Panc1 (cell line): ENCODE results near the gene LTBP2. TPM values are rescaled to one million over a fixed set of nuclear protein-coding genes. Genes with fewer than 3 reads are reported as not detected.

Experiments used
- ATAC-seq: fragments of 200-7000 bp; cut with Tn5 transposase; 2 replicates; pipeline ENCODE4 v1.9.1; 2020; ENCODE audit warnings: mild to moderate bottlenecking, moderate library complexity
- BruUV-seq: library from RNA; stranded (reverse); fragments of 400-500 nt; replicated peaks from 2 replicates; lab custom pipeline; 2021; lab: Mats Ljungman, UMichigan
- CTCF ChIA-PET: fragments of 300-600 bp; sonication (Branson Sonifier 250); formaldehyde crosslinking; loops from one replicate; lab custom pipeline; 2022; ENCODE audit warnings: antibody characterized with exemption; lab: Charles Lee
- POLR2A ChIA-PET: fragments of 300-600 bp; sonication (Branson Sonifier 250); formaldehyde crosslinking; loops from one replicate; lab custom pipeline; 2022; ENCODE audit warnings: antibody characterized with exemption; lab: Charles Lee
- DNase-seq: peaks from one replicate; pipeline ENCODE4 v3.0.0-alpha.2; 2010; ENCODE audit warnings: low read depth, low spot score
- H3K27ac ChIP-seq: 2 replicates; pipeline ENCODE4 v1.5.1; 2011; ENCODE audit warnings: mild to moderate bottlenecking, low read length, inconsistent platforms
- H3K27me3 ChIP-seq: fragments of 200-500 bp; sonication (Bioruptor generic); 2 replicates; pipeline ENCODE4 v1.6.0; 2014; ENCODE audit warnings: low read length, inconsistent platforms; ENCODE audit not compliant: control insufficient read depth, insufficient read depth
- H3K36me3 ChIP-seq: fragments of 200-500 bp; sonication (Bioruptor generic); 2 replicates; pipeline ENCODE4 v1.5.1; 2014; ENCODE audit warnings: inconsistent platforms, mild to moderate bottlenecking, low read length, moderate library complexity; ENCODE audit not compliant: control insufficient read depth, insufficient read depth
- H3K4me1 ChIP-seq: 2 replicates; pipeline ENCODE4 v1.5.1; 2011; ENCODE audit warnings: inconsistent platforms, mild to moderate bottlenecking, low read length, moderate library complexity; ENCODE audit not compliant: control insufficient read depth, insufficient read depth
- H3K4me3 ChIP-seq, 2 experiments: 2 replicates each; pipeline ENCODE4 v1.5.1; 2011 to 2012; ENCODE audit warnings: low read depth in 2 of 2, low read length in 2 of 2, mild to moderate bottlenecking in 2 of 2, inconsistent platforms in 1 of 2, moderate library complexity in 1 of 2
- H3K9me3 ChIP-seq: fragments of 200-500 bp; sonication (Bioruptor generic); 2 replicates; pipeline ENCODE4 v1.5.1; 2014; ENCODE audit warnings: low read depth, mild to moderate bottlenecking, inconsistent platforms, low read length, moderate library complexity; ENCODE audit not compliant: control insufficient read depth, insufficient read depth
- CTCF ChIP-seq: fragments of 450-650 bp; IDR thresholded peaks from 2 replicates; pipeline ENCODE4 v1.5.1; 2017; ENCODE audit warnings: mild to moderate bottlenecking
- POLR2AphosphoS5 ChIP-seq: IDR thresholded peaks from 2 replicates; pipeline ENCODE4 v1.6.1; 2012; ENCODE audit warnings: mild to moderate bottlenecking, low read depth, low read length, moderate library complexity
- REST ChIP-seq, 2 experiments: IDR thresholded peaks; 2 replicates each; pipeline ENCODE4 v1.6.1; 2011 to 2012; ENCODE audit warnings: low read depth in 2 of 2, control low read depth in 1 of 2, low read length in 1 of 2, mild to moderate bottlenecking in 1 of 2, moderate library complexity in 1 of 2; ENCODE audit not compliant: insufficient read depth in 1 of 2
- SIN3A ChIP-seq: IDR thresholded peaks from 2 replicates; pipeline ENCODE4 v1.6.1; 2012; ENCODE audit warnings: low read depth, mild to moderate bottlenecking, low read length, moderate library complexity, borderline replicate concordance; ENCODE audit not compliant: insufficient read depth
- TCF7L2 ChIP-seq: IDR thresholded peaks from 2 replicates; pipeline ENCODE4 v1.6.1; 2011; ENCODE audit warnings: mild to moderate bottlenecking, low read depth, low read length, inconsistent platforms
- in situ Hi-C: cut with HindIII; loops from 2 replicates; pipeline ENCODE4 v1.10.0; 2016; ENCODE audit warnings: low sequenced_read_pairs, low pct_unique_long_range_greater_than_20kb
- intact Hi-C: fragments of 100-400 bp; cut with micrococcal nuclease; formaldehyde crosslinking; loops from one replicate; pipeline ENCODE4 v1.10.0; 2022; ENCODE audit not compliant: unreplicated experiment
- total RNA-seq: library from RNA; stranded (reverse); gene quantifications from one replicate; pipeline ENCODE4 v1.2.1, GENCODE V29; 2021; ENCODE audit not compliant: unreplicated experiment

LTBP2 gene
- total RNA-seq, 1 experiment from 2014 or later: 69.8 TPM

GRCh38 chr14:74577247-74577947 is 34.6 kb downstream of the LTBP2 start:
- H3K4me3 ChIP-seq: no peak overlapping the region
- H3K27me3 ChIP-seq: no peaks in the 10 kb centered on the region
- intact Hi-C loops: no loop called here
- ChIA-PET CTCF (interaction anchor here (0.7 kb wide), 2 partner anchors 9 kb away, joined by 8 to 13 read pairs; no protein-coding TSS in a partner anchor), POLR2A (interaction anchor here (0.7 kb wide), 1 partner anchor 502 kb away, joined by 14 read pairs; no protein-coding TSS in a partner anchor)
- H3K27ac ChIP-seq: no peak overlapping the region
- ATAC-seq (no peak), DNase-seq (no peak)
- BruUV-seq: no TSS peak
- H3K9me3 ChIP-seq: no peaks in the 10 kb centered on the region
- H3K4me1 ChIP-seq: peaks cover 19% of the 10 kb centered on the region
- H3K36me3 ChIP-seq: no peaks in the 10 kb centered on the region
- in situ Hi-C loops: no loop called here
- TF ChIP-seq TCF7L2 (no peak), SIN3A (no peak), REST (IDR thresholded peaks at IDR 0.05; ENCODE audit: insufficient read depth in 1 of 2, low read depth in 2 of 2, low read length in 1 of 2) (no peak), POLR2AphosphoS5 (no peak), CTCF (no peak)

- Histone ChIP-seq H3K4me1 (peaks cover 25% of the 10 kb centered on the region), H3K4me3 (no peak overlapping the region), H3K27me3 (no peaks in the 10 kb centered on the region), H3K27ac (no peak overlapping the region), H3K9me3 (no peaks in the 10 kb centered on the region), H3K36me3 (no peaks in the 10 kb centered on the region)
- no TSS peak for BruUV-seq
- ChIA-PET POLR2A (no interaction called here), CTCF (no interaction called here)
- DNase-seq: no peak
- in situ Hi-C loops: no loop called here
- no peak for TF ChIP-seq SIN3A
- no peak for TF ChIP-seq REST (IDR thresholded peaks at IDR 0.05; ENCODE audit: insufficient read depth in 1 of 2, low read depth in 2 of 2, low read length in 1 of 2)
- TF ChIP-seq TCF7L2: no peak
- TF ChIP-seq POLR2AphosphoS5: no peak
- no peak for TF ChIP-seq CTCF
- intact Hi-C loops: no loop called here
- ATAC-seq: no peak
These were observed 36.1 kb downstream of the LTBP2 start for GRCh38 chr14:74575936-74576335.
